ENCODE measurements around the gene CPED1.
"Not testable (repeated sequence)": the region's sequence is repeated elsewhere in the genome, so short reads cannot be mapped to it uniquely, and the experiment has no call there.

The CPED1 gene

GRCh38 chr7:121269798-121270197 lies 281.3 kb downstream of the CPED1 start:
- DNase-seq = no peak

- no peak for DNase-seq
These were observed 282.6 kb downstream of the CPED1 start for GRCh38 chr7:121271098-121271497.

GRCh38 chr7:121271916-121272315 lies 283.4 kb downstream of the CPED1 start:
- no peak for DNase-seq

- no peak for DNase-seq
These were observed 284.2 kb downstream of the CPED1 start for GRCh38 chr7:121272676-121273075.

- no peak for DNase-seq
These were observed 285.1 kb downstream of the CPED1 start for GRCh38 chr7:121273467-121274167.

- no peak for DNase-seq
These were observed 286.0 kb downstream of the CPED1 start for GRCh38 chr7:121274467-121274866.

- DNase-seq = no peak
These were observed 286.7 kb downstream of the CPED1 start for GRCh38 chr7:121275204-121275603.

GRCh38 chr7:121276313-121276712 lies 287.8 kb downstream of the CPED1 start:
- DNase-seq = no peak

- no peak for DNase-seq
These were observed 289.9 kb downstream of the CPED1 start for GRCh38 chr7:121278120-121279021.

- no peak for DNase-seq
These were observed 290.6 kb downstream of the CPED1 start for GRCh38 chr7:121279060-121279620.

GRCh38 chr7:121279822-121280221 lies 291.3 kb downstream of the CPED1 start:
- DNase-seq = no peak

- DNase-seq = no peak
These were observed 292.1 kb downstream of the CPED1 start for GRCh38 chr7:121280656-121281055.

- DNase-seq = no peak
These were observed 293.6 kb downstream of the CPED1 start for GRCh38 chr7:121282129-121282528.

- DNase-seq = no peak
These were observed 296.7 kb downstream of the CPED1 start for GRCh38 chr7:121285066-121285667.

- no peak for DNase-seq
These were observed 297.7 kb downstream of the CPED1 start for GRCh38 chr7:121286186-121286585.

GRCh38 chr7:121286742-121287734 lies 298.5 kb downstream of the CPED1 start:
- no peak for DNase-seq

GRCh38 chr7:121288894-121289293 lies 300.4 kb downstream of the CPED1 start:
- DNase-seq = no peak

- not testable (repeated sequence) for DNase-seq
These were observed 301.4 kb downstream of the CPED1 start for GRCh38 chr7:121289930-121290329.

GRCh38 chr7:121294448-121294992 lies 306.0 kb downstream of the CPED1 start:
- DNase-seq = no peak

GRCh38 chr7:121297843-121298242 lies 309.3 kb downstream of the CPED1 start:
- no peak for DNase-seq

- no peak for DNase-seq
These were observed 310.3 kb downstream of the CPED1 start for GRCh38 chr7:121298831-121299239.
